NCI-H146 treated with DMSO at 0.1 percent for 48 hours (cell line): ENCODE results near the gene PPIP5K2.
A peak's percentile ranks its signal among the peaks of the same experiment; 100 is the strongest.
"Not testable (repeated sequence)": the region's sequence is repeated elsewhere in the genome, so short reads cannot be mapped to it uniquely, and the experiment has no call there.

Experiments
- DNase-seq: peaks from one replicate; lab custom pipeline; 2025; ENCODE audit not compliant: unreplicated experiment; lab: John Stamatoyannopoulos, UW

PPIP5K2 gene

DNA sequence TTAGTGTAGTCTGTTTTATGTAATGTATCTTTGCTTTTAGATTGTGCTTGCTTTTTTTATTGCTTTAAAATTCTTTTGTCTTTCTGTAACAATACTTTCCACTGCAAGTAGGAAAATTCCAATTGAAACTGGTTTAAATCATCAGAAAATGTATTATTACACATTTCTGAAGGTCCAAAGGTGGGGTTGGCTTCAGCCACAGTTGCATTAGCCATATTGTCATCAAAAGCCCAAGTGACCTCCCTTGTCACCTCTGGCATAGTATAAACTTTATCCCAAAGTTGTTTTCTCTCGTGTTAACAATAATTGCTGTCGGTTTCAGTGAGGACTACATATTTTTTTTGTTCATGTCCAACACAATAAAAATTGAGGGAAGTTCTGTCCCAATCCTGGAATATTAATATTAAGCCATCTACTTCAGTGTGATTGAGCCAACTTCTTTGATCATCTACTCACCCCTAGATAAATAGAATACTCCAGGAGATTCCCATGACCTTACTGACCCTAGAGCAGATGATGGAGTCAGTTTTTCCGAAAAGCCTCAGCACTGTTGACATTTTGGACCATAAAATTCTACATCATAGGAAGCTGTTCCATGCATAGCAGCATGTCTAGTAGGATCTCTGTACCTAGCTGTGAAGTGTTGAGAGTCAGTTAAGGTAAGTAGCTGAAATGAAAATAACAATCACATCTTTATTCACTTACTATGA lies 86.0 kb downstream of the PPIP5K2 start:
- DNase-seq: no peak

DNA sequence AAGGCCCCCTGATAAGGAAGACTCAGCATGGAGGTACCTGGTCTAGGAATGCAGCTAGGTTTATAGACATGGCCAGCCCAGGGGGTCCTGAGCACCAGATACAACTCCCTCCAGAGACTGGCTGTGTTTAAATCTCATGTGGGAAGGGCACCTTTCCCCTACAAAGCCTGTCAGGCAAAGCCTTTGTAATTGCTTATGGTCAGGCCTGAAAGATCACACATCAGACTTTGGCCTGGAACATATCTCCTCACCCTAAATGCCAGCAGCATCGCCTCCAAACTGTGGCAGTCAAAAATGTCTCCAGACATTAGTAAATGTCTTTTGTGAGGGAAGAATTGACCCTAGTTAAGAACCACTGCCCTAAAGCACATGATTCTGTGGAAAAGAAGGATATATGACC lies 86.9 kb downstream of the PPIP5K2 start:
- DNase-seq: no peak

DNA sequence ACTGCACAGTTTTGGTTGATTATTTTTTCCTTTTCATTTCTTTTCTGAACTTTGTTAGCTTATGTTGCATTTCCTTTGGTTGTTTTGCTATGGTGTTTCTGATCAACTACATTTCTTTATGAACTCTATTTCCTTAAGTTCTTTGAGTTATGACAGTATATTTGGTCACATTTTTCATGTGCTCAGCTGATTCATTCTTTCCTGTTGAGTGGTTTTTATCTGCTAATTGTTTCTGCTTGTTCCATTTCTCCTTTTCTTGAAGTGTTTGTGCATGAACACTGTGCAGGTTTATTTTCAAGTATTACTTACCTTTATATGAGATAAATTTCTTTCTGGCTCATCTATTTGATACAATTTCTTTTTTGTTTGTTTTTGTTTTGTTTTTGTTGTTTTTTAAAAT lies 87.6 kb downstream of the PPIP5K2 start:
- no peak for DNase-seq

DNA sequence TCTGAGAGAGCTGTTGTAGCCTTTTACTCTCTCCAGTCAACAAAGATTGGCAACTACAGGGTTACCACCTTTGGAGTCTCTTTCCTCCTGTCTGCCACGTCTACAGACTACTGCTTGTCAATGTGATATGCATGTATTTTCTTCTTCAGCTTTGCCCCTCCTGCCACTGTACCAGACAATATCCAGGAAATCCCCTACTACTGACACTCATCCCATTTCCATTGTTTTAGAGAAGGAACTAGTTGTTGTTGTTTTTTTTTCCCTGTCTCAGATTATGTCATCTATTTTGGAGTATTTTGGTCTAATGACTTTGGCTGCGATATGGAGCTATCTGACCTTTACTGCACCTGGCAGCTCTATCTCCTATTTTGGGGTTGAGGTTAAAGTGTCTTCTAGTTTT lies 88.4 kb downstream of the PPIP5K2 start:
- DNase-seq: no peak

DNA sequence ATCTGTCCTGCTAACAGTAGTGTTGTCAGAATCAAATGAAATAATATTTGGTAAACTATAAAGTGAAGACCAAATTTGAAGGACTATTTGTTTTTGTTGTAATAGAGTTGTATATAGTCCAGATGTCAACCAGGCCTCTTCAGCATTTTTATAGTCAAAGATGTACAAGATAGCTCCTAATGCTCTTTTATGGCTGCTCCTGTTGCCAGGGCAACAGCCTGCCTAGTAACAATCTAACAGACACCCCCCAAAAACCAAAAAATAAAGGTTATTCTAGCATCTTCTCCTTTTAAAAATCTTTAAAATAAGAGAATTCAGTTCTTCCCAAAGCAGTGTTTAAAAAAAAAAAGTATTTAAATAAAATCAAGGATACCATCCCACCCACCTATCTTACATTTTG lies 89.0 kb downstream of the PPIP5K2 start:
- DNase-seq: no peak

DNA sequence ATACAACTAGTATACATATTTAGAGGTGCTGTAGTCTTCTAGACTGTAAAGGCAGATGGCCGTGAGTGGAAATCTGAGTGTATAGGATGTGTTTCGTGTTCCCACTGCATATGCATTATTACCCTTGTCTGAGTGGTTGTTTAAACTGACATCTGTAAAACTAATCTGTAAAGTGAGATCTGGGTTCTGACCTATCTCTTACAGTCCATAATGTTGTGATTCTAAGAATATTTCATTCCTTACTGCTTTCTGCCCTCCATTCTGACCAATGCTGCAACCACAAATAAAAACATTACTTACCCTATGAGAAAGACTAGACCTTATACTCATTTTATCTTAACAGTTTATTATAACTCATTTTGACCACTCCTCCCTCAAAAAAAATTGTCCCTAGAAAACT lies 90.9 kb downstream of the PPIP5K2 start:
- DNase-seq: no peak

DNA sequence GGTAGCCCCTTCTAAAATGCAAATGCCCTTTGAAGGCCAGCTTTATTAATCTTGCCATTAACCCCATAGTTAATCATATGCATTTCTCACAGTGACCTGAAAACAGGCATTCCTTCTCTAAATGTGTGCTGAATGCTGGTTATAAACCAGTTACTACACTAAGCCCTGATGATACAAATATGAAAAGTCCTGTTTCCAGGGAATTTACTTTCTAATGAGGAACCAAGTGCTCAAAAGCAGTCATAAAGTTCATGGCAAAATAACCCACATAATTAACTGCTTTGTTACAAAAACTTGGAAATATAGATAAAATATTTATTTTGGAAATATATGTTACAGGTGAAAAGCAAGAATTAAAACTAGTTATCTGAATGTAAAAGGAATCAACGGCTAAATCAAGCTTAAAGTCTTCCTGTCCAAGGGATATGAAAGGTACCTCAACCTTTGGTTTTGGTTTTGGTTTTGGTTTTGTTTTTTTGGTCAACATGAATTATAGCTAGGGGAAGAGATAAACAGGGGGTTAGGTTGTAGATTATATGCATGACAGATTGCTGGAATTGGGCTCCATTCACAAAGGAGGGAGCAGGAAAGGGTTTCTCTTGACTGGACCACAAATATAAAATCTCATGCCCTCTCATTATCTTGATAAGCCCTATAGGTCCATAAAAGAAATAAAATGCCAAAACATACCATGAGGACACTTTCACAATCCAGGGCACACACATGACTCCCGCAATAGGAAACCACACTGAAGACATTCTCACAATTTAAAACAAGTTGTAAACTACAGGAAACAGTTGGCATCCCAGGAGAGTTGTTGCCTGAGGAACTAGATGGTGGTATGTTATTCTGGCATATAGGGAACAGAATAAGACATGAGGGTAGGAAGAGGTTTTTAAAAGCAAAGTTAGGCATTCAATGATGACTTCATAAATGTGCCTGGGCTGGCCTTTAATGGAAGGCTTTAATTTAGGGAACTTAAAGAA lies 91.8 kb downstream of the PPIP5K2 start:
- no peak for DNase-seq

DNA sequence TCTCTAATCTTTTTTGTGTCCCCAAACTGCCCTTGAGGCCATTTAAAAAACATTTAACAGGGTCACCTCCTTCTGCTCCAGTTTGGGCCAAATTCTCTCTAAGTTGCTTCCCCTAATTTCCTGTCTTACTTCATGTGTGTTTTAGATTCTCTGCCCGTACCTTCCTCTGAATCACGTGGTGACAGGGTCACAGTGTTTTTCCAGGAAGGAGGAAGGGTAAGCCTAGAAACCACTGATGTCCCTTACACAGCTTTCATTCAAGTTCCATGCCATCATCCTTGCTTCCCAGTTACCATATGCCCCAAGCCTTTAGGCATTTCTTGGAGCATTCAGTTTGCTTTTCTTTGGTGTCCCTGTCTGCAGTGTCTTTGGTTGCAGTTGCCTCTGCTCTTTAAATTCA lies 96.0 kb downstream of the PPIP5K2 start:
- no peak for DNase-seq

DNA sequence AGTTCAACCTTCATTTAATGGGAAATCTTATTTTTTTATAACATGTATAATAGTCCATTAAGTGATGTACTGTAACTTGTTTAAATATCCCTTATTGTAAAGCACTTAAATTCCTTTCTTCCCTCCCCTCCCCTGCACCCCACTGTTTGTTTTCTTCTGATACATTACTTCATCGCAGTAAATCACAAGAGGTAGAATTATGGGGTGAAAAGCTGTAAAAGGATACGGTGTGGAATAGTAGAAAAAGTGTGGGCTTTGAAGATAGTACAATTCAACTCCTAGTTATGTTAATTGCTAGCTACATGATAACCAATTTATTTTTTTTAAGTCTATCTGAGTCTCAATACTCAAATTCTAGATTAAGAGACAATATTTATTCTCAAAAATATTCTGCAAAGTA lies 96.6 kb downstream of the PPIP5K2 start:
- DNase-seq: no peak

DNA sequence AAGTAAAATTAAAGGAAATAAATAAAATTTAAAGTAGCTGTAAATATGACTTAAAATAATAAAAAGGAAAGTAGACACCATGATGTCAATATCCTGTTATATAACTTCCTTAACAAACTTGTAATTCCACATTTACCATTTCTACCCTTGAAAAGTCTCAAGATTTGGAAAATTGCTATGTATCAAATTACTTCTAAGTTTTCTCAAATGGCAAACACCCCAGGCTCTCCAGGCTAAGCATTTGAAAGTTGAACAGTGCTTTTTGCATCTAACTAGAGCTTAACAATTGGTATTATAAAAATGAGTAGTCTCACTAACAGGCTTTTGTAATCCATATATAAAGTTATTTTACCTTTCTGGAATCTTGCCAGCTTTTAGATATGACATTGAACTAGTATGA lies 97.0 kb downstream of the PPIP5K2 start:
- no peak for DNase-seq

DNA sequence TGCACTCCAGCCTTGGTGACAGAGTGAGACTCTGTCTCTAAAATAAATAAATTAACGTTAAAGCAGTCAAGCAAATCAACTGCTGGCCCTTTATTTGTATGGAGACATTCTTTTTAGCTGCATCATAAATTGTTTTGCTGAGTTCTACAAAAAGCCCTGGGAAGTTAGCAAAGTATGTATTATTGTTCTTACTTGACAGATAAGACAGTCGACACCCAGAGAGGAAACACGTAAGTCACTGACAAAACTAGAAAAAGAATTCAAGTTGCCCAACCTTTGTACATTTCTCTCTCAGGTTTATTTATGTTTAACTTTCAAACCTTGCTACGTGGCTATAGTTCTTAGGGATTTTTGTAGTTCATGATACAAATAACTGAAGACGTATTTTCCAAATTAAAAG lies 98.1 kb downstream of the PPIP5K2 start:
- no peak for DNase-seq

DNA sequence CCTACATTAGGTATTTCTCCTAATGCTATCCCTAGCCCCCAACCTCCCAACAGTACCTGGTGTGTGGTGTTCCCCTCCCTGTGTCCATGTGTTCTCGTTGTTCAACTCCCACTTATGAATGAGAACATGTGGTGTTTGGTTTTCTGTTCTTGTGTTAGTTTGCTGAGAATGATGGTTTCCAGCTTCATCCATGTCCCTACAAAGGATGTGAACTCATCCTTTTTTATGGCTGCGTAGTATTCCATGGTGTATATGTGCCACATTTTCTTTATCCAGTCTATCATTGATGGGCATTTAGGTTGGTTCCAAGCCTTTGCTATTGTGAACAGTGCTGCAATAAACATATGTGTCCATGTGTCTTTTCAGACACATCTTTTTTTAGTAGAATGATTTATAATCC lies 99.0 kb downstream of the PPIP5K2 start:
- DNase-seq: not testable (repeated sequence)

DNA sequence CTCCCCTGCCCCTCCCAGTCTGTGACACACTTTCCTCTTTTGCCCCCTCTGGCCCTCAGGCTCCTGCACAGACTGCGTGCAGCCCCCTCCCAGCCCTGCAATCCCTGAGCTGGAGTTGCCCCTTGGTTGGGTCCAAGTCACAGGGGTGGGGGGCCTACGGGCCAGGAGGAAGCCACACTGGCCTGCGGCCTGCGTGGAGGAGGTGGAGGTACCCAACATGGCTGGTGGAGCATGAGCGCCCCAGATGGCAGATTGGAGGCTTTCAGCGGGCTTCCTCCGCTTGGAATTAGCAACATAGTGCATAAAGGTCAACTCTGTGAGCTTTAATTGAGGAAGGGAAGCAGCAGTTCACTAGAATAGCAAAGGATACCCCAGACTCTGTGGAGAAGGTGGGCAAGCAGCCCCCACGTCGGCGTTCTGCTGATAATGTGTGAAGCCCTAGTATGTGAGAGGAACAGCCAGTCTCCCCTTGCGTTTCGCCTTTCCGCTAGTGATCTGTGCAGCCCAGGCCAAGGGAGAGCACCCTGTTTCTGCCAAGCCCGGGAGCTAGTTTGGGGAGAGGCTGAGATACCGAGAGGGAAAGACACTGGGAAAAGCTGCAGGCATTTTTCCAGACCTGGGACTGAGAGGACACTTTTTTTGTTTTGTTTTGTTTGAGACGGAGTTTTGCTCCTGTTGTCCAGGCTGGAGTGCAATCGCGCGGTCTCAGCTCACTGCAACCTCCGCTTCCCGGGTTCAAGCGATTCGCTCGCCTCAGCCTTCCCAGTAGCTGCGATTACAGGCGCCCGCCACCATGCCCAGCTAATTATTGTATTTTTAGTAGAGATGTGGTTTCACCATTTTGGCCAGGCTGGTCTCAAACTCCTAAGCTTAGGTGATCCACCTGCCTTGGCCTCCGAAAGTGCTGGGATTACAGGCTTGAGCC lies 103.2 kb downstream of the PPIP5K2 start:
- DNase-seq: no peak

DNA sequence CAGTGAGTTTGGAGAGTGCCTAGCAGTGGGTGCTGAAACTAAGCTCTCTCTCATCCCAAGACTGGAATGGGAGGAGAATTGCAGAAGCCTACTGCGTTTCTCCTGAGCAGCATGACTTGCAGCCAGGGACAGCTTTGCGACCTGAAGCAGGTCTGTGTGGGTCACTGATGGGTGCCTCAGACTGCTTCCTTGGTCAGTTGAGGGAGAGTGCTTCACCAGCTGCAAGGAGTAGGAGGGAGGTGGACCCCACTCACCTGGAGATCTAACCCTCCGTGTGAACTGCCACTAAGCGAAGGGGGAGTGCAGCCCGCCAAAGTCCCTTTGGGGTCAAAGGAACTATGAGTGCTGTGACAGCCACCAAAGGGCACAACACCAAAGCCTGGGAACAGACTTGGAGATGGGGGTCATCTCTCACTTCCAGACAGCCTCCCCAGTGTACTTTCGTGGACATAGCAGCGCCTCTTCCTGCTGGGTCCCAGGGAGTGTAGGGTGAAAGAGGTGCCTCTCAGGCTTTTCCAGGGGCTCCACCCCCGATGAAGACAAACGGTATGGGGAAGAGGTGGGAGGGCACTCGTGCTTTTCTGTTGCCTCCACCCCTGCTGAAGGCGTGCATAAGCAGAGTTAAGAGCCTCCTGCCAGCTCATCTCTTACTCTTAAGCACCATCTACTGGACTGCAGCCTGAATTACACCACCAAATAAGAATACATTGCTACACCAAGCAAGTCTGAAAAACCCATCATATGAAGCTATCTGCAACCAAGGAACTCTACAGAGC lies 104.2 kb downstream of the PPIP5K2 start:
- DNase-seq: peak; percentile 2

DNA sequence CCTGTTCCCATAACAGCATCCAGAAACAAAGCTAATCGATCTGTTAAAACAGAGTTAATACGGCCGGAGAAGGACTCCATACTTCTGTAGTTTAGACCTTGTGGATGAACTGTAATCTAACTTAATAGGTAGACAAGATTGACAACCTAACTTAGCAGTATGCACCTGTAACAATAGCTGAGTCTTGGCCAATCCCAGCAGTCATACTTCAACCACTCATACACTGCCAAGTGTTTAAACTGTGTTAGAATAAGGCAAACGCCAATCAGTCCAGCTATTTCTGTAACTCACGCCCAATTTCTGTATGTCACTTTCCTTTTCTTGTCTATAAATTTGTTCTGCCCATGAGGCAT lies 104.8 kb downstream of the PPIP5K2 start:
- DNase-seq: no peak

DNA sequence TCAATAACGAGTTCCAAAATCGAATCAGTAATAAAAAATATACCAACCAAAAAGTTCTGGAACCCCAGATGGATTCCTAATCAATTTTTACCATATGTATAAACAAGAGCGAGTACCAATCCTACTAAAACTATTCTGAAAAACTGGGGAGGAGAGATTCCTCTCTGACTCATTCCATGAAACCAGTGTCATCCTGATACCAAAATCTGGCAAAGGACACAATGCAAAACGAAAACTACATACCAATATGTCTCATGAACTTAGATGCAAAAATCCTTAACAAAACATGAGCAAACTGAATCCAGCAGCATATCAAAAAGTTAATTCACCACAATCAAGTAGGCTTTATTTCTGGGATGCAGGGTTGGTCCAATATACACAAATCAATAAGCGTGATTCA lies 108.0 kb downstream of the PPIP5K2 start:
- DNase-seq: no peak

DNA sequence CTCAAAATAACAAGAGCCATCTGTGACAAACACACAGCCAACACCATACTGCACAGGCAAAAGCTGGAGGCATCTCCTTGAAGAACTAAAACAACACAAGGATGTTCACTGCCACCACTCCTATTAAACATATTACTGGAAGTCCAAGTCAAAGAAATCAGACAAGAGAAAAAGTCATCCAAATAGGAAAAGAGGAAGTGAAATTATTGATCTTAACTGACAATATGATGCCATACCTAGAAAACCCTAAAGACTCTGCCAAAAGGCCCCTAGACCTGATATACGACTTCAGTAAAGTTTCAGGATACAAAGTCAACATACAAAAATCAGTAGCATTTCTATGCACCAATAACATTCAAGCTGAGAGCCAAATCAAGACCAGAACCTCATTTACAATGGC lies 108.5 kb downstream of the PPIP5K2 start:
- no peak for DNase-seq

DNA sequence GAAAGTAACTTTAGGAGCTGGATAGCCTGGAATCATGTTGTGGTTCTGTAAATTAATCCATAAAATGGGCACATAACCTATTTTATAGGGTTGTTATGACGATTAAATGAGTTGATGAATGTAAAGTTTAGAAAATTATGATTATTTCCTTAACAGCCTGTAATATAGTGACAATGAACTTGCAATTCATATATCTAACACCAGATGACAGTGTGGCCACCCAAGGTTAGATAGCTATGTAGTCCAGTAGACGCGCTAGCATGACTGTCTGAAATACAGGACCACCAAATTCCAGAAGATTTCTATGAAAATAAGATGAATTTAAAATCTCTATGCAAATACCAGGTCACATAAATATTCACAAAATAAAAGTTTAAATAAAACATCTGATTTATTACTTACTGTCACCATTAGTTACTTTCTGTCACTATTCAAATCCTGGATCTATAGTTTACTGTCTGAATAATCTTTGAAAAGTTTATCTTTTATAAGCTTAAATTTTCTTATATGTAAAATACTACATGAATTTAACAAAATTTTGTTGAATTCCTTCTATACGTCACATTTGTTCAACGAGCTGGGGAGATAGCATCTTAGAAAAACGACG lies 112.4 kb downstream of the PPIP5K2 start:
- no peak for DNase-seq

DNA sequence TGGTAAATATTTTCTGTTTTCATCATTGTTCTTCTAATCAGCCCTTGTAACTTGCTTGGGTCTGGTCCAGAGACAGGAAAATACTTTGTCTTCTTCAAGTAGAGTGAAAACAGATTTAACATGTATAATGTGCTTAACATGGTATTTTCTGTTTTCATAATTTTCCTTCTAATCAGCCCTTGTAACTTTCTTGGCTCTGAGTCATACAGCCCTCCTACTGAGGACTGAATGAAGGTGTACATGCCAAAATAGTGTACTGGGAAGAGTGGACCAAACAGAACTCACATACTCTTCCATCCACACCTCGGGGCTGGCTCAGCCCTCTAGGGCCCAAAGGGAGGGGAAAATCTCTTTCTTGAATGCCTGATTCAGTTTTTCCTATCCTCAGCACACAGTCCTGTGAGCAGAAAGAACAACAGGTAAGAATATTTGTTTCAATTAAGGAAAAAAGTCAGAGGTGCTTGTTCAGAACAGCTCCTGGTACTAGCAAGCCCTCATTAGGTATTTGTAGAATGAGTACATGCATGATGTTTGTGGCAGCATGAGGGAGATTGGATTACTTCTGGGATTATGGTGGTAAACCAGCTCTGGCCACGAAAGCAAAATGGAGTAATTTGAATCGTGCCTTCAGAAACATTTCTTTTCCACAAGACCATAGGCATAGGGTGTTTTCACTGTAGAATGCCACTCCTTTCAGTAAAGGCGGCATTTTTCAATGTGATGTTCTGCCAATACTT lies 114.3 kb downstream of the PPIP5K2 start:
- no peak for DNase-seq
